ENCODE data around the gene PILRB. TPM values are rescaled to one million over a fixed set of nuclear protein-coding genes. Genes with fewer than 3 reads are reported as not detected.

Gene PILRB
- total RNA-seq, 1 donor from 2014 or later: 14.5 TPM

- no peak for DNase-seq (ENCODE audit: low read depth)
- TF ChIP-seq, protein P1, sequence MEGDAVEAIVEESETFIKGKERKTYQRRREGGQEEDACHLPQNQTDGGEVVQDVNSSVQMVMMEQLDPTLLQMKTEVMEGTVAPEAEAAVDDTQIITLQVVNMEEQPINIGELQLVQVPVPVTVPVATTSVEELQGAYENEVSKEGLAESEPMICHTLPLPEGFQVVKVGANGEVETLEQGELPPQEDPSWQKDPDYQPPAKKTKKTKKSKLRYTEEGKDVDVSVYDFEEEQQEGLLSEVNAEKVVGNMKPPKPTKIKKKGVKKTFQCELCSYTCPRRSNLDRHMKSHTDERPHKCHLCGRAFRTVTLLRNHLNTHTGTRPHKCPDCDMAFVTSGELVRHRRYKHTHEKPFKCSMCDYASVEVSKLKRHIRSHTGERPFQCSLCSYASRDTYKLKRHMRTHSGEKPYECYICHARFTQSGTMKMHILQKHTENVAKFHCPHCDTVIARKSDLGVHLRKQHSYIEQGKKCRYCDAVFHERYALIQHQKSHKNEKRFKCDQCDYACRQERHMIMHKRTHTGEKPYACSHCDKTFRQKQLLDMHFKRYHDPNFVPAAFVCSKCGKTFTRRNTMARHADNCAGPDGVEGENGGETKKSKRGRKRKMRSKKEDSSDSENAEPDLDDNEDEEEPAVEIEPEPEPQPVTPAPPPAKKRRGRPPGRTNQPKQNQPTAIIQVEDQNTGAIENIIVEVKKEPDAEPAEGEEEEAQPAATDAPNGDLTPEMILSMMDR (conservative IDR thresholded peaks at IDR 0.05; ENCODE audit: low read depth, low read length): no peak
- H3K4me3 ChIP-seq (ENCODE audit: low read depth, low read length): no peak overlapping the region
Observed at GRCh38 chr7:100384628-100385294, 26.8 kb downstream of the PILRB start.

- no peak overlapping the region for H3K4me3 ChIP-seq (ENCODE audit: low read depth, low read length)
- TF ChIP-seq, protein P1 (conservative IDR thresholded peaks at IDR 0.05; ENCODE audit: low read depth, low read length): no peak
- no peak for DNase-seq (ENCODE audit: low read depth)
Observed at GRCh38 chr7:100386940-100387339, 29.0 kb downstream of the PILRB start.

DNA sequence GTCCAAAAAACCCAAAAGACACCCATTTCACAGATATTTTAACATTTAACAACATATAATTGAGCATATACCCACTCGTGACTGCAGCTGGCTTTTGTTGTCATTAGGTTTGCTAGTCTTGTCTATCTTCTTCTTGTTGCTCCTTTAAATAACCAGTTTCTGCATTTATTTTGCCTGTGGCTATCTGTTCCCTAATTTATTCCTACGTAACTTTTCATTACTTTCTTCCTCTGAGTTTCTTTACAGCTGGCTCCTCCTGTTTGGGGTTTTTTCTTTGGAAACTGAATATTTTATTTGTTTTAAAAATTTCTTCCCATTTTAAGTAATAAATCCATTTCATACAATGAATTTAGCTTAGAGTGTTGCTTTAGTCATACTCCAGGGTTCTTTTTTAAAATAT lies 29.8 kb downstream of the PILRB start:
- DNase-seq (ENCODE audit: low read depth): no peak
- TF ChIP-seq, protein P1 (conservative IDR thresholded peaks at IDR 0.05; ENCODE audit: low read depth, low read length): no peak
- H3K4me3 ChIP-seq (ENCODE audit: low read depth, low read length): no peak overlapping the region

- TF ChIP-seq, protein P1 (conservative IDR thresholded peaks at IDR 0.05; ENCODE audit: low read depth, low read length): no peak
- no peak for DNase-seq (ENCODE audit: low read depth)
- H3K4me3 ChIP-seq (ENCODE audit: low read depth, low read length): no peak overlapping the region
Observed at GRCh38 chr7:100389437-100390088, 31.6 kb downstream of the PILRB start.

DNA sequence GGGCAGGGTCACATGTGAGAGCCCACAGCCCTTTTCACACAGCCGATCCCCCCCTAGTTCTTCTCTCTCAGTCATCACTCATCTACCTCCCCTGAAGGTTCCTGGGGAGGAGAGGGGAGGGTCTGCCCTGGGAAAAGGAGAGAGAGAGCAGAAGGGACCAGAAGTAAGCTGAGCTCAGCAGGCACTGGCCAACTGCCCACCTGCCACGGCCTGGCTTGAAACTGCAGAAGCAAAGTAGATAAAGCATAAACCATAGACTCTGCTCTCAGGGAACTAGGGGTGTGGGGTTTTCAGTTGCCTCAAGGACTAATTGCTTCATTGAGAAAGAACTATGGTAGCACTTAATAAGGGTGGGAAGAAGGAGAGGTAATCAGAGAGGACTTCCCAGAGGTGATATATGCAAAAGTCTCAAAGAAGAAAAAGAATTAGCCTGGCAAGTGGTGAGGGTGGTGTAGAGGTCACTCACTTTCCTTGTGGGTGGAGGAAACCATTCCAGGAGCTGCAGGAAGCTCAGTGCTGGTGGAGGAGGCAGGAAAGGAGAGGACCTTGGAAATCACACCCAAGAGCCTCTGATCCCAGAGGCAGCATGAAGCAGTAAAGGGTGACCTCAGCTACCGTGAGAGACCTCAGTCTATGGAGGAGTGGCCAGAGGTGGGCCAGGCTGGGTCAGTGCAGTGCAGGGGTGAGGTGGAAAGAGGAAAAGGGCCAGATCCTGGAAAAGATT lies 32.5 kb downstream of the PILRB start:
- TF ChIP-seq, protein P1 (conservative IDR thresholded peaks at IDR 0.05; ENCODE audit: low read depth, low read length): no peak

GRCh38 chr7:100393233-100393905 lies 35.5 kb downstream of the PILRB start:
- DNase-seq (ENCODE audit: low read depth): no peak
- H3K4me3 ChIP-seq (ENCODE audit: low read depth, low read length): no peak overlapping the region
- TF ChIP-seq, protein P1 (conservative IDR thresholded peaks at IDR 0.05; ENCODE audit: low read depth, low read length): no peak

More for the DNA sequence above, 32.5 kb downstream of the PILRB start:
- DNase-seq (ENCODE audit: low read depth): no peak
- no peak overlapping the region for H3K4me3 ChIP-seq (ENCODE audit: low read depth, low read length)

Data from epithelial cell of proximal tubule (primary cell).